K562 (cell line): Measurements from ENCODE around the gene LRRIQ1. TPM values are rescaled to one million over a fixed set of nuclear protein-coding genes. Genes with fewer than 3 reads are reported as not detected.

Source experiments
- ATAC-seq: fragments of 200-7000 bp; cut with Tn5 transposase; 3 replicates; pipeline ENCODE4 v1.9.1; 2020; ENCODE audit warnings: moderate library complexity
- BruUV-seq: library from RNA; stranded (reverse); fragments of 400-500 nt; replicated peaks from 2 replicates; lab custom pipeline; 2021; lab: Mats Ljungman, UMichigan
- CTCF ChIA-PET: fragments of 300-600 bp; formaldehyde crosslinking; extraction: SDS; loops from one replicate; lab custom pipeline; 2021; ENCODE audit warnings: low intra/inter-chr PET ratio; lab: Yijun Ruan, JAX
- POLR2A ChIA-PET: fragments of 300-600, 350-650 bp; sonication (Branson Sonifier 250); formaldehyde crosslinking; extraction: SDS; loops from one replicate; lab custom pipeline; 2021; ENCODE audit warnings: antibody characterized with exemption, inconsistent platforms; lab: Yijun Ruan, JAX
- DNase-seq, 4 experiments: peaks; one replicate each; pipeline versions ENCODE4 v3.0.0 to v3.0.0-alpha.2; 2011 to 2018; ENCODE audit warnings: low spot score in 3 of 4, mixed read lengths in 3 of 4; ENCODE audit errors: extremely low read depth in 1 of 4
- FAIRE-seq: peaks from 2 replicates; lab custom pipeline; 2011; peaks lifted over from hg19 to GRCh38; lab: Jason Lieb, UNC
- H2AFZ ChIP-seq: 2 replicates; pipeline ENCODE4 v1.6.0; 2011; ENCODE audit warnings: low read depth, low read length, control low read depth, inconsistent platforms
- H3K27ac ChIP-seq: fragments of 200-600 bp; 3 replicates; pipeline ENCODE4 v1.8.0; 2011; ENCODE audit warnings: low read depth, mild to moderate bottlenecking, control low read depth, inconsistent platforms, low read length, moderate library complexity, mixed read lengths; ENCODE audit errors: extremely low read depth
- H3K27me3 ChIP-seq, 2 experiments: fragments of 300-600 bp in 1 of 2; 2 replicates in 1 of 2; 3 replicates in 1 of 2; pipeline versions ENCODE4 v1.6.0 to v1.8.0; 2011; ENCODE audit warnings: inconsistent platforms in 2 of 2, low read length in 2 of 2, mild to moderate bottlenecking in 1 of 2, mixed read lengths in 1 of 2, moderate library complexity in 1 of 2; ENCODE audit not compliant: control insufficient read depth in 2 of 2, insufficient read depth in 2 of 2
- H3K36me3 ChIP-seq: fragments of 300-600 bp; 3 replicates; pipeline ENCODE4 v1.8.0; 2011; ENCODE audit warnings: mild to moderate bottlenecking, low read length, inconsistent platforms; ENCODE audit not compliant: control insufficient read depth, insufficient read depth
- H3K4me1 ChIP-seq, 2 experiments: fragments of 200-600 bp in 1 of 2; replicated peaks in 1 of 2; 2 replicates in 1 of 2; 3 replicates in 1 of 2; pipeline versions ENCODE4 v1.5.1 to v1.8.0; 2011; ENCODE audit warnings: inconsistent platforms in 2 of 2, low read length in 2 of 2, mild to moderate bottlenecking in 1 of 2, mixed read lengths in 1 of 2, moderate library complexity in 1 of 2; ENCODE audit not compliant: control insufficient read depth in 2 of 2, insufficient read depth in 2 of 2
- H3K4me2 ChIP-seq: 2 replicates; pipeline ENCODE4 v1.6.1; 2011; ENCODE audit warnings: low read length, control low read depth, inconsistent platforms, mixed read lengths; ENCODE audit not compliant: insufficient read depth
- H3K4me3 ChIP-seq: fragments of 200-600 bp; sonication (generic), shearing (Covaris generic); 2 replicates; pipeline ENCODE4 v1.5.1; 2016; ENCODE audit warnings: control low read depth, inconsistent platforms
- H3K79me2 ChIP-seq: fragments of 200-600 bp; 3 replicates; pipeline ENCODE4 v1.8.0; 2011; ENCODE audit warnings: low read length, inconsistent platforms; ENCODE audit not compliant: control insufficient read depth, insufficient read depth
- H3K9ac ChIP-seq, 2 experiments: 2 replicates each; pipeline versions ENCODE4 v1.6.0 to v1.6.1; 2011; ENCODE audit warnings: low read depth in 2 of 2, low read length in 2 of 2, control low read depth in 1 of 2, inconsistent platforms in 1 of 2, mild to moderate bottlenecking in 1 of 2, mixed read lengths in 1 of 2; ENCODE audit not compliant: insufficient read depth in 1 of 2
- H3K9me1 ChIP-seq: one replicate; pipeline ENCODE4 v1.6.0; 2011; ENCODE audit warnings: inconsistent platforms, mild to moderate bottlenecking, low read length, moderate library complexity; ENCODE audit not compliant: control insufficient read depth, insufficient read depth
- H3K9me3 ChIP-seq: replicated peaks from 2 replicates; pipeline ENCODE4 v1.5.1; 2011; ENCODE audit warnings: low read depth, low read length, inconsistent platforms; ENCODE audit not compliant: control insufficient read depth, insufficient read depth
- H4K20me1 ChIP-seq: replicated peaks from 2 replicates; pipeline ENCODE4 v1.6.1; 2011; ENCODE audit warnings: low read length, inconsistent platforms, mixed read lengths; ENCODE audit not compliant: control insufficient read depth, insufficient read depth
- ATF1 ChIP-seq, 2 experiments: fragments of 450-650 bp in 1 of 2; IDR thresholded peaks; 2 replicates each; pipeline ENCODE4 v1.6.1; 2016; ENCODE audit warnings: missing compliant biosample characterization in 1 of 2, missing genetic modification characterization in 1 of 2
- BACH1 ChIP-seq: fragments of 200-800 bp; sonication (Bioruptor generic); IDR thresholded peaks from 2 replicates; pipeline ENCODE4 v1.6.1; 2016; ENCODE audit warnings: missing genetic modification characterization, missing compliant biosample characterization
- BMI1 ChIP-seq: fragments of 150-350 bp; IDR thresholded peaks from 2 replicates; pipeline ENCODE4 v1.6.1; 2014; ENCODE audit warnings: low read length
- BRF1 ChIP-seq: IDR thresholded peaks from 3 replicates; pipeline ENCODE4 v1.6.1; 2011; ENCODE audit warnings: borderline replicate concordance, mild to moderate bottlenecking; ENCODE audit not compliant: insufficient read length; ENCODE audit errors: extremely low read depth
- DNMT1 ChIP-seq: fragments of 450-650 bp; IDR thresholded peaks from 2 replicates; pipeline ENCODE4 v1.6.1; 2016; ENCODE audit warnings: antibody characterized with exemption, mild to moderate bottlenecking
- KAT7 ChIP-seq: sonication (generic); formaldehyde crosslinking; IDR thresholded peaks from 2 replicates; pipeline ENCODE4 v1.8.0; 2022; ENCODE audit warnings: missing genetic modification reagents, mild to moderate bottlenecking, borderline replicate concordance
- NFIC ChIP-seq: fragments of 450-650 bp; IDR thresholded peaks from 2 replicates; pipeline ENCODE4 v1.6.1; 2017; ENCODE audit warnings: mild to moderate bottlenecking, inconsistent platforms
- NR2F6 ChIP-seq: fragments of 450-650 bp; formaldehyde crosslinking; IDR thresholded peaks from 2 replicates; pipeline ENCODE4 v1.4.0; 2020; ENCODE audit warnings: mild to moderate bottlenecking
- SMARCB1 ChIP-seq: IDR thresholded peaks from 2 replicates; pipeline ENCODE4 v1.6.1; 2011; ENCODE audit warnings: improper control_type of control experiment, low read depth; ENCODE audit not compliant: insufficient read length
- ZNF316 ChIP-seq: fragments of 450-650 bp; IDR thresholded peaks from 2 replicates; pipeline ENCODE4 v1.6.1; 2016
- ZNF785 ChIP-seq: fragments of 250-450 bp; sonication (Bioruptor Pico); IDR thresholded peaks from 2 replicates; pipeline ENCODE4 v1.4.0; 2020; ENCODE audit warnings: mild to moderate bottlenecking
- WGBS: fragments of 100-300 bp; shearing (Covaris generic); methylation state at CpG from one replicate; pipeline ENCODE4 v1.1.6; 2016; ENCODE audit warnings: low coverage, mixed read lengths; ENCODE audit not compliant: insufficient coverage; ENCODE audit errors: missing lambda C conversion rate; 5-methylcytosine and 5-hydroxymethylcytosine counted together
- in situ Hi-C: fragments of 300-500 bp; cut with MboI; formaldehyde crosslinking; loops from 4 replicates; pipeline ENCODE4 v1.15.0; 2018; ENCODE audit warnings: inconsistent platforms, mixed read lengths
- intact Hi-C: fragments of 100-400 bp; cut with micrococcal nuclease; formaldehyde crosslinking; loops from 2 replicates; pipeline ENCODE4 v1.14.2; 2022
- polyA plus RNA-seq, 8 experiments: library from polyadenylated mRNA; depleted of rRNA in 4 of 8; stranded (reverse) in 5 of 8; unstranded in 3 of 8; fragments of >200 nt; fragmentation: Nextera tagmentation in 2 of 8; fragmentation: Illumina TruSeq in 1 of 8; extraction: Ambion mirVana in 2 of 8; extraction: Trizol in 1 of 8; gene quantifications; 2 replicates each; pipeline versions ENCODE4 v1.2.1 to v1.2.3, GENCODE V29; 2011 to 2014; ENCODE audit warnings: inconsistent platforms in 1 of 8, missing spikeins in 1 of 8
- total RNA-seq, 7 experiments: library from RNA; depleted of rRNA in 6 of 7; stranded (reverse); fragments of >200 nt in 6 of 7; fragmentation: Illumina TruSeq in 2 of 7; extraction: Trizol in 2 of 7; gene quantifications; 2 replicates each; pipeline versions ENCODE4 v1.2.1 to v1.2.3, GENCODE V29; 2011 to 2021; ENCODE audit warnings: low replicate concordance in 1 of 7
- TF ChIP-seq, protein P1 (sequence below): IDR thresholded peaks from 2 replicates; pipeline ENCODE4 v1.6.1; 2011; ENCODE audit not compliant: insufficient read length; ENCODE audit errors: extremely low read depth
- TF ChIP-seq, protein P2 (sequence below): fragments of 450-650 bp; formaldehyde crosslinking; IDR thresholded peaks from 2 replicates; pipeline ENCODE4 v1.4.0; 2022; ENCODE audit warnings: mild to moderate bottlenecking, moderate library complexity

The LRRIQ1 gene
- total and polyA plus RNA-seq, 9 of the 15 experiments (the other 6 are each of a cell fraction or from before 2014, with no cell fraction given): not detected

DNA sequence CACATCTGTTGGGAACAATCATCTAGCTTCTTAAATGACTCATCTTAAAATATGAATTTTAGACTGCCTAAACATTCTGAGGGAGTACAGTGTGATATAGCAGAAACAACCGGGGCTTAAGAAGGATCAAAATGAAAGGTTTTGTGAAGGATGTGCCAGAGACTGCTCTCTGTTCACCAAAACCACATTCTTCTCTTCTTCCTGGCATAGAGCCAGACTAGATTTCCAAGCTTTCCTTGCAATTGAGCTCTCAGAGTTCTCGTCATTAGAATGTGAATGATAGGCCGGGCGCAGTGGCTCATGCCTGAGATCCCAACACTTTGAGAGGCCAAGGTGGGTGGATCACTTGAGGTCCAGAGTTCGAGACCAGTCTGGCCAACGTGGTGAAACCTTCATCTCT, 94.5 kb downstream of the LRRIQ1 start:
- TF ChIP-seq ZNF785 (CRISPR knock-in tag): no peak
- no peak for TF ChIP-seq BMI1
- TF ChIP-seq NFIC: 0 out of 2 replicates have a peak, but pooled peaks have one; percentile 32
- H2AFZ ChIP-seq: no peak overlapping the region
- WGBS: 0% methylated on average over 6 of the region's 6 CpGs
- H3K27me3 ChIP-seq: no peaks in the 10 kb centered on the region
- no peaks in the 10 kb centered on the region for H3K36me3 ChIP-seq
- no peaks in the 10 kb centered on the region for H3K79me2 ChIP-seq
- intact Hi-C loops: no loop called here
- no peak for FAIRE-seq
- H3K9me3 ChIP-seq: no peaks in the 10 kb centered on the region
- H3K4me1 ChIP-seq: no peaks in the 10 kb centered on the region
- no TSS peak for BruUV-seq
- ChIA-PET CTCF (no interaction called here), POLR2A (no interaction called here)
- H3K4me3 ChIP-seq: no peak overlapping the region
- H4K20me1 ChIP-seq: no peaks in the 10 kb centered on the region
- DNase-seq: no peak
- no peak for ATAC-seq
- no peak overlapping the region for H3K9ac ChIP-seq
- H3K9me1 ChIP-seq: no peaks in the 10 kb centered on the region
- in situ Hi-C loops: no loop called here
- no peak overlapping the region for H3K27ac ChIP-seq
- H3K4me2 ChIP-seq: no peak overlapping the region

DNA sequence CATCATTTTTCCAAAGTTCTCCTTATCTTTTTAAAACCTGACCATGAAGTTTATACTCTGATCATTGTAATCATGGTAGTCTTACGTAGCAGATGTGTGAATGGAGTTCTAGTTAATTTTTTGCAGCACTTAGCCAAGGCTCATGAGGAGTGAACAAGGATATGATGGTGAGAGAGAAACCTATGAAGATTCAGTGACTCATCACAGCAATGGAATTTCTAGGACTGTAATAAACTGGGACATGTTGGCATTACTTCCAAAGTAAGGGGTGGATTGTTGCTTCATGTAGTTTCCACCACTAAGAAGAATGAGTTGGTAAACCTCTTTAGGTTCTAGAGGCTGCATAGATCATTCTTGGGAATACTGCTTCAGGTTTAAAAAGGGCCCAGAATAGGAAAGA, 102.7 kb downstream of the LRRIQ1 start:
- Histone ChIP-seq H3K4me2 (no peak overlapping the region), H3K4me1 (no peaks in the 10 kb centered on the region), H3K27ac (no peak overlapping the region)
- in situ Hi-C loops: no loop called here
- WGBS: 0% methylated on average over 1 of the region's 1 CpG
- intact Hi-C loops: no loop called here
- TF ChIP-seq SMARCB1 (no peak), KAT7 (no peak), ATF1 (CRISPR knock-in tag; IDR thresholded peaks at IDR 0.05) (no peak), ATF1 (tag; IDR thresholded peaks at IDR 0.05) (no peak), ZNF316 (no peak), DNMT1 (no peak), BRF1 (no peak), BACH1 (tag) (no peak), NR2F6 (CRISPR knock-in tag) (no peak)
- TF ChIP-seq, protein P1, sequence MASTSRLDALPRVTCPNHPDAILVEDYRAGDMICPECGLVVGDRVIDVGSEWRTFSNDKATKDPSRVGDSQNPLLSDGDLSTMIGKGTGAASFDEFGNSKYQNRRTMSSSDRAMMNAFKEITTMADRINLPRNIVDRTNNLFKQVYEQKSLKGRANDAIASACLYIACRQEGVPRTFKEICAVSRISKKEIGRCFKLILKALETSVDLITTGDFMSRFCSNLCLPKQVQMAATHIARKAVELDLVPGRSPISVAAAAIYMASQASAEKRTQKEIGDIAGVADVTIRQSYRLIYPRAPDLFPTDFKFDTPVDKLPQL: no peak
- TF ChIP-seq, protein P2, sequence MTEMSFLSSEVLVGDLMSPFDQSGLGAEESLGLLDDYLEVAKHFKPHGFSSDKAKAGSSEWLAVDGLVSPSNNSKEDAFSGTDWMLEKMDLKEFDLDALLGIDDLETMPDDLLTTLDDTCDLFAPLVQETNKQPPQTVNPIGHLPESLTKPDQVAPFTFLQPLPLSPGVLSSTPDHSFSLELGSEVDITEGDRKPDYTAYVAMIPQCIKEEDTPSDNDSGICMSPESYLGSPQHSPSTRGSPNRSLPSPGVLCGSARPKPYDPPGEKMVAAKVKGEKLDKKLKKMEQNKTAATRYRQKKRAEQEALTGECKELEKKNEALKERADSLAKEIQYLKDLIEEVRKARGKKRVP: no peak
- TF ChIP-seq, all 486 proteins: peak for 0
- Histone ChIP-seq H3K9me3 (no peaks in the 10 kb centered on the region), H3K4me3 (no peak overlapping the region), H2AFZ (no peak overlapping the region), H3K36me3 (no peaks in the 10 kb centered on the region), H3K9me1 (no peaks in the 10 kb centered on the region), H4K20me1 (no peaks in the 10 kb centered on the region), H3K79me2 (no peaks in the 10 kb centered on the region), H3K9ac (no peak overlapping the region), H3K27me3 (no peaks in the 10 kb centered on the region)
- no TSS peak for BruUV-seq
- POLR2A ChIA-PET: no interaction called here
- DNase-seq (no peak), ATAC-seq (no peak), FAIRE-seq (no peak)
- CTCF ChIA-PET: no interaction called here
